ENCODE measurements around the gene MSANTD2.

Gene MSANTD2

GRCh38 chr11:124796312-124796711 lies 3.9 kb downstream of the MSANTD2 start:
- Histone ChIP-seq H3K4me2 (peak overlapping the region in 2 of 11 experiments; percentile 2 to 29; a peak in 3 of 22 replicates), H4K20me1 (peaks cover 31 to 86% (median 81%) of the 10 kb centered on the region in 11 experiments; a peak in 21 of 22 replicates), H3K27me3 (no peaks in the 10 kb centered on the region), H3K27ac (no peak overlapping the region), H3K9ac (0 out of 22 replicates have a peak overlapping the region, but pooled peaks of 1 of the 11 experiments have one; percentile 47), H3K4me1 (peaks cover 30 to 50% (median 45%) of the 10 kb centered on the region in 10 experiments), H3K36me3 (peaks cover 0 to 4% (median 0%) of the 10 kb centered on the region in 11 experiments; a peak in 3 of 22 replicates), H3K4me3 (no peak overlapping the region), H3K9me3 (replicated peaks in 1 of 11) (no peaks in the 10 kb centered on the region)
- TF ChIP-seq Cebpa-rat (IDR thresholded peaks at IDR 0.05): no peak

- no peak for TF ChIP-seq Cebpa-rat (IDR thresholded peaks at IDR 0.05)
- Histone ChIP-seq H3K9me3 (replicated peaks in 1 of 11) (no peaks in the 10 kb centered on the region), H3K4me3 (no peak overlapping the region), H3K9ac (no peak overlapping the region), H3K4me1 (peaks cover 20 to 41% (median 36%) of the 10 kb centered on the region in 10 experiments), H3K4me2 (no peak overlapping the region), H3K36me3 (peaks cover 0 to 6% (median 0%) of the 10 kb centered on the region in 11 experiments; a peak in 3 of 22 replicates), H3K27me3 (no peaks in the 10 kb centered on the region), H3K27ac (no peak overlapping the region), H4K20me1 (peaks cover 47 to 100% (median 92%) of the 10 kb centered on the region in 11 experiments; a peak in 21 of 22 replicates)
These were observed 6.5 kb downstream of the MSANTD2 start for GRCh38 chr11:124793466-124794278.

GRCh38 chr11:124791626-124792341 lies 8.4 kb downstream of the MSANTD2 start:
- Histone ChIP-seq H3K27ac (no peak overlapping the region; a peak in 1 of 22 replicates), H3K9ac (no peak overlapping the region), H3K4me1 (peaks cover 6 to 23% (median 18%) of the 10 kb centered on the region in 10 experiments; a peak in 18 of 20 replicates), H3K36me3 (peaks cover 0 to 6% (median 0%) of the 10 kb centered on the region in 11 experiments; a peak in 4 of 22 replicates), H3K27me3 (no peaks in the 10 kb centered on the region), H3K4me3 (no peak overlapping the region), H3K4me2 (peak overlapping the region in 10 of 11 experiments; percentile 14 to 61 (median 42); a peak in 16 of 22 replicates), H4K20me1 (peaks cover 47 to 100% (median 84%) of the 10 kb centered on the region in 11 experiments; a peak in 21 of 22 replicates), H3K9me3 (replicated peaks in 1 of 11) (no peaks in the 10 kb centered on the region)
- no peak for TF ChIP-seq Cebpa-rat (IDR thresholded peaks at IDR 0.05)

GRCh38 chr11:124788521-124788920 lies 11.7 kb downstream of the MSANTD2 start:
- Histone ChIP-seq H3K36me3 (peaks cover 0 to 6% (median 0%) of the 10 kb centered on the region in 11 experiments; a peak in 4 of 22 replicates), H3K27me3 (no peaks in the 10 kb centered on the region), H3K9me3 (replicated peaks in 1 of 11) (no peaks in the 10 kb centered on the region), H3K27ac (no peak overlapping the region), H3K9ac (no peak overlapping the region), H3K4me1 (peaks cover 0 to 20% (median 15%) of the 10 kb centered on the region in 10 experiments; a peak in 18 of 20 replicates), H3K4me2 (no peak overlapping the region), H4K20me1 (peaks cover 36 to 87% (median 66%) of the 10 kb centered on the region in 11 experiments; a peak in 21 of 22 replicates), H3K4me3 (no peak overlapping the region)
- no peak for TF ChIP-seq Cebpa-rat (IDR thresholded peaks at IDR 0.05)

DNA sequence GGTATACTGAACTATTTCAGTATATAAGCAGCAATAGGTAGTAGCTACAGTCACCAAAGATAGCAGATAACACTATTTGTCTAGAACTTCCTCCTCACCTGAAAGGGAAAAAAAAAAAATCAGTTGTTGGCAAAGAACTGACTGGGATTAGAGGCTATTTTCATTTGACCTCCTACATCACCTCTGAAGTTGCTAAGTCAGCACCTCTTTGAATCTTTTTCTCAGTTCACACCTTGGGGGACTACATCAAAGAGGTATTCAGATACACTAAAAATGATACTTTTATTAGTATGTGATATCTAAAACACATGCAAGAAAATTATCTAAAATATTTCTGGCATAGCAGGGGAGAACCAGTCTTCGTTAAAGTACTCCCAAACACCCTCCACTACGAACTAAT lies 16.2 kb downstream of the MSANTD2 start:
- H4K20me1 ChIP-seq: peaks cover 0 to 52% (median 25%) of the 10 kb centered on the region in 11 experiments; a peak in 18 of 22 replicates
- H3K4me1 ChIP-seq: no peaks in the 10 kb centered on the region
- H3K4me3 ChIP-seq: no peak overlapping the region
- no peak for TF ChIP-seq Cebpa-rat (IDR thresholded peaks at IDR 0.05)
- no peaks in the 10 kb centered on the region for H3K27me3 ChIP-seq
- no peaks in the 10 kb centered on the region for H3K9me3 ChIP-seq (replicated peaks in 1 of 11)
- no peak overlapping the region for H3K4me2 ChIP-seq
- peaks cover 0 to 4% (median 0%) of the 10 kb centered on the region in 11 experiments; a peak in 4 of 22 replicates for H3K36me3 ChIP-seq
- H3K27ac ChIP-seq: no peak overlapping the region
- no peak overlapping the region for H3K9ac ChIP-seq

- H3K9me3 ChIP-seq (replicated peaks in 1 of 11): no peaks in the 10 kb centered on the region
- peaks cover 0 to 11% (median 3%) of the 10 kb centered on the region in 11 experiments; a peak in 5 of 22 replicates for H3K36me3 ChIP-seq
- H3K27ac ChIP-seq: no peak overlapping the region
- no peak overlapping the region for H3K4me3 ChIP-seq
- no peak overlapping the region for H3K9ac ChIP-seq
- peaks cover 0 to 46% (median 16%) of the 10 kb centered on the region in 11 experiments; a peak in 17 of 22 replicates for H4K20me1 ChIP-seq
- H3K4me2 ChIP-seq: no peak overlapping the region
- peaks cover 0 to 2% (median 0%) of the 10 kb centered on the region in 10 experiments; a peak in 2 of 20 replicates for H3K4me1 ChIP-seq
- no peaks in the 10 kb centered on the region for H3K27me3 ChIP-seq
- TF ChIP-seq Cebpa-rat (IDR thresholded peaks at IDR 0.05): no peak
These were observed 17.2 kb downstream of the MSANTD2 start for GRCh38 chr11:124783002-124783401.

GRCh38 chr11:124779568-124779967 lies 20.6 kb downstream of the MSANTD2 start:
- TF ChIP-seq Cebpa-rat (IDR thresholded peaks at IDR 0.05): no peak
- H3K4me2 ChIP-seq: no peak overlapping the region
- H4K20me1 ChIP-seq: peaks cover 0 to 15% (median 0%) of the 10 kb centered on the region in 11 experiments; a peak in 6 of 22 replicates
- H3K27me3 ChIP-seq: no peaks in the 10 kb centered on the region
- no peak overlapping the region for H3K4me3 ChIP-seq
- H3K27ac ChIP-seq: no peak overlapping the region
- peaks cover 0 to 17% (median 3%) of the 10 kb centered on the region in 10 experiments; a peak in 7 of 20 replicates for H3K4me1 ChIP-seq
- peaks cover 0 to 20% (median 4%) of the 10 kb centered on the region in 11 experiments; a peak in 10 of 22 replicates for H3K36me3 ChIP-seq
- H3K9ac ChIP-seq: no peak overlapping the region
- no peaks in the 10 kb centered on the region for H3K9me3 ChIP-seq (replicated peaks in 1 of 11)

DNA sequence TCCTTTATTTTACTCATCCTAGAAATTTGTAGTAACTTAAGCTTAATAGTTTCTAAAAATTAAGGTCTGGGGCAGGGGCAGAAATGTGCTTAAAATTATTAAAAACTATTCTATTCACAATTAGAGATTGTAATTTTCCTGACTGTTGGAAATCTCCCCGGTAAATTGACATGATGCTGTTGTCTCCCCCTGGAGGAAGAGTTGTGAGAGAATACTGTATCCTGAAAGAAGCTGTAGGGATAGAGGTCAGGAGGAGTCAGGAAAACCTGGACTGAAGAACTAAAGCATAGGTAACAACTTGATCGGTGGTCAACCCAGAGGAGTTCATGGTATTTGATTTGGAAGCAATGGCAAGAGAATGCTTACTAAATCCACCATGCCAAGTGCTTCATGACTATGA lies 21.9 kb downstream of the MSANTD2 start:
- no peak overlapping the region for H3K27ac ChIP-seq
- peaks cover 0 to 17% (median 3%) of the 10 kb centered on the region in 10 experiments; a peak in 7 of 20 replicates for H3K4me1 ChIP-seq
- H3K9ac ChIP-seq: no peak overlapping the region
- H3K36me3 ChIP-seq: peaks cover 0 to 28% (median 9%) of the 10 kb centered on the region in 11 experiments; a peak in 12 of 22 replicates
- H3K4me3 ChIP-seq: no peak overlapping the region
- no peaks in the 10 kb centered on the region for H3K9me3 ChIP-seq (replicated peaks in 1 of 11)
- H4K20me1 ChIP-seq: peaks cover 0 to 14% (median 0%) of the 10 kb centered on the region in 11 experiments; a peak in 6 of 22 replicates
- H3K27me3 ChIP-seq: no peaks in the 10 kb centered on the region
- H3K4me2 ChIP-seq: no peak overlapping the region
- no peak for TF ChIP-seq Cebpa-rat (IDR thresholded peaks at IDR 0.05)

All from BLaER1 treated with 17β-estradiol and CSF1 and Interleukin-3, amounts not matched to agents 10 nM and 100 nM (cell line).